SU-DHL-6 (cell line): ENCODE data around the gene EML4.

Experiments
- CTCF ChIP-seq: fragments of 200-600 bp; sonication (generic); IDR thresholded peaks from one replicate; pipeline ENCODE4 v1.5.1; 2017; ENCODE audit warnings: antibody characterized with exemption, mild to moderate bottlenecking, low read length, moderate library complexity; ENCODE audit not compliant: insufficient read depth, poor library complexity, severe bottlenecking
- EZH2phosphoT487 ChIP-seq: fragments of 200-600 bp; sonication (generic), shearing (Covaris generic); conservative IDR thresholded peaks from 2 replicates; pipeline ENCODE4 v1.6.1; 2018; ENCODE audit warnings: mild to moderate bottlenecking, antibody characterized with exemption, low read length, moderate library complexity, mixed read lengths

DNA sequence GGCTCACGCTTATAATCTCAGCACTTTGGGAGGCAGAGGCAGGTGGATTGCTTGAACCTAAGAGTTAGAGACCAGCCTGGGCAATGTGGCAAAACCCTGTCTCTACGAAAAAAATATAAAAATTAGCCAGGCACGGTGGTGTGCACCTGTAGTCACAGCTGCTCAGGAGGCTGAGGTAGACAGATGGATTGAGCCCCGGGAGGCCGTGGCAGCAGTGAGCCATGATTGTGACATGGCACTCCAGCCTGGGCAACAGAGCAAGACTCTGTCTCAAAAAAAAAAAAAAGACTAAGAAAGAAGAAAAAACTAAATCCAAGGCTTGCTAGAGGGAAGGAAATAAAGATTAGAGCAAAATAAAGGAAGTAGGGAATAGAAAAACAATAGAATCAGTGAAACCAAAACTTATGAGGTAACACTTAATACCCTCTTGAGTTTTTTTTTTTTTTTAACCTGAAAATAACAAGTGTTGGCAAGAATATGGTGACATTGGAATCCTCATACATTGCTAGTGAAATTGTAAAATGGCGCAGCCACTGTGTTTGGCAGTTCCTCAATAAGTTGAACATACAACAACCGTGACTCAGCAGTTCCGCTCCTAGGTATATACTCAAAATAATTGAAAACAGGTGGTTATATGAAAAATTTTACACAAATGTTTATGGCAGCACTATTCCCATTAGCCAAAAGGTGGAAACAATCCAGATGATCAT is 85.2 kb downstream of the EML4 start:
- no peak for TF ChIP-seq CTCF
- TF ChIP-seq EZH2phosphoT487: no peak
